H1 (cell line): ENCODE results near the gene CRISPLD2. TPM values are rescaled to one million over a fixed set of nuclear protein-coding genes. Genes with fewer than 3 reads are reported as not detected.

Source experiments
- BCL11A ChIP-seq, 2 experiments: IDR thresholded peaks; one replicate each; pipeline ENCODE4 v1.6.1; 2011; ENCODE audit warnings: low read depth in 2 of 2, low read length in 2 of 2, mild to moderate bottlenecking in 2 of 2
- JUN ChIP-seq: IDR thresholded peaks from 2 replicates; pipeline ENCODE4 v1.6.1; 2011; ENCODE audit warnings: low read depth, mild to moderate bottlenecking, improper control_type of control experiment, low read length
- JUND ChIP-seq: IDR thresholded peaks from 2 replicates; pipeline ENCODE4 v1.6.1; 2011; ENCODE audit warnings: mild to moderate bottlenecking, improper control_type of control experiment, low read length
- MAFK ChIP-seq: IDR thresholded peaks from 2 replicates; pipeline ENCODE4 v1.6.1; 2012; ENCODE audit warnings: low read depth, mild to moderate bottlenecking, improper control_type of control experiment, low read length
- POLR2AphosphoS5 ChIP-seq: IDR thresholded peaks from 2 replicates; pipeline ENCODE4 v1.6.1; 2011; ENCODE audit warnings: low read depth, low read length
- POU5F1 ChIP-seq: IDR thresholded peaks from 2 replicates; pipeline ENCODE4 v1.6.1; 2011; ENCODE audit warnings: low read depth, mild to moderate bottlenecking, low read length, moderate library complexity
- RFX5 ChIP-seq: IDR thresholded peaks from 2 replicates; pipeline ENCODE4 v1.6.1; 2011; ENCODE audit warnings: low read depth, low read length, improper control_type of control experiment, borderline replicate concordance
- SP1 ChIP-seq: IDR thresholded peaks from 2 replicates; pipeline ENCODE4 v1.6.1; 2011; ENCODE audit warnings: low read depth, low read length
- SP4 ChIP-seq: IDR thresholded peaks from 2 replicates; pipeline ENCODE4 v1.6.1; 2012; ENCODE audit warnings: low read length, inconsistent platforms
- SRF ChIP-seq: IDR thresholded peaks from 2 replicates; pipeline ENCODE4 v1.6.1; 2011; ENCODE audit warnings: mild to moderate bottlenecking, low read depth, low read length, moderate library complexity
- TAF7 ChIP-seq: optimal IDR thresholded peaks from 2 replicates; pipeline ENCODE3; 2011; ENCODE audit warnings: low read depth, mild to moderate bottlenecking, inconsistent platforms, low read length, moderate library complexity, borderline replicate concordance
- polyA plus RNA-seq, 7 experiments: library from polyadenylated mRNA; depleted of rRNA in 3 of 7; stranded (reverse) in 5 of 7; unstranded in 2 of 7; fragments of >200 nt in 5 of 7; fragments of 200-250 nt in 2 of 7; gene quantifications; 1 replicate in 5 of 7; 2 replicates in 1 of 7; 4 replicates in 1 of 7; pipeline versions ENCODE4 v1.2.1 to v1.2.3, GENCODE V29; 2011 to 2013; ENCODE audit warnings: missing spikeins in 2 of 7, mixed read lengths in 2 of 7
- total RNA-seq: library from RNA; stranded (reverse); fragmentation: NEBNext Ultra II Directional; extraction: Animal tissue kit (Norgen Biotek cat#: 25700); gene quantifications from 2 replicates; pipeline ENCODE4 v1.2.1, GENCODE V29; 2021
- TF ChIP-seq, protein P1 (sequence below): fragments of 300-600 bp; sonication (generic); IDR thresholded peaks from 2 replicates; pipeline ENCODE4 v1.7.1; 2012; ENCODE audit warnings: low read length, moderate library complexity, mild to moderate bottlenecking, inconsistent platforms; ENCODE audit not compliant: insufficient replicate concordance

CRISPLD2 gene
- total and polyA plus RNA-seq, 2 of the 8 experiments (the other 6 are each of a cell fraction or from before 2014, with no cell fraction given): 2.7 to 5.1 TPM

GRCh38 chr16:84819644-84820304, at the start of gene CRISPLD2 (continued):
- TF ChIP-seq JUND (no peak), POU5F1 (no peak), SRF (no peak), TAF7 (no peak), BCL11A (IDR thresholded peaks at IDR 0.05; ENCODE audit: low read depth in 2 of 2, low read length in 2 of 2) (no peak), POLR2AphosphoS5 (peak; percentile 53; the same call in 1 of the 2 replicates), JUN (no peak), RFX5 (no peak), SP1 (no peak), SP4 (no peak), MAFK (no peak)
- TF ChIP-seq, protein P1, sequence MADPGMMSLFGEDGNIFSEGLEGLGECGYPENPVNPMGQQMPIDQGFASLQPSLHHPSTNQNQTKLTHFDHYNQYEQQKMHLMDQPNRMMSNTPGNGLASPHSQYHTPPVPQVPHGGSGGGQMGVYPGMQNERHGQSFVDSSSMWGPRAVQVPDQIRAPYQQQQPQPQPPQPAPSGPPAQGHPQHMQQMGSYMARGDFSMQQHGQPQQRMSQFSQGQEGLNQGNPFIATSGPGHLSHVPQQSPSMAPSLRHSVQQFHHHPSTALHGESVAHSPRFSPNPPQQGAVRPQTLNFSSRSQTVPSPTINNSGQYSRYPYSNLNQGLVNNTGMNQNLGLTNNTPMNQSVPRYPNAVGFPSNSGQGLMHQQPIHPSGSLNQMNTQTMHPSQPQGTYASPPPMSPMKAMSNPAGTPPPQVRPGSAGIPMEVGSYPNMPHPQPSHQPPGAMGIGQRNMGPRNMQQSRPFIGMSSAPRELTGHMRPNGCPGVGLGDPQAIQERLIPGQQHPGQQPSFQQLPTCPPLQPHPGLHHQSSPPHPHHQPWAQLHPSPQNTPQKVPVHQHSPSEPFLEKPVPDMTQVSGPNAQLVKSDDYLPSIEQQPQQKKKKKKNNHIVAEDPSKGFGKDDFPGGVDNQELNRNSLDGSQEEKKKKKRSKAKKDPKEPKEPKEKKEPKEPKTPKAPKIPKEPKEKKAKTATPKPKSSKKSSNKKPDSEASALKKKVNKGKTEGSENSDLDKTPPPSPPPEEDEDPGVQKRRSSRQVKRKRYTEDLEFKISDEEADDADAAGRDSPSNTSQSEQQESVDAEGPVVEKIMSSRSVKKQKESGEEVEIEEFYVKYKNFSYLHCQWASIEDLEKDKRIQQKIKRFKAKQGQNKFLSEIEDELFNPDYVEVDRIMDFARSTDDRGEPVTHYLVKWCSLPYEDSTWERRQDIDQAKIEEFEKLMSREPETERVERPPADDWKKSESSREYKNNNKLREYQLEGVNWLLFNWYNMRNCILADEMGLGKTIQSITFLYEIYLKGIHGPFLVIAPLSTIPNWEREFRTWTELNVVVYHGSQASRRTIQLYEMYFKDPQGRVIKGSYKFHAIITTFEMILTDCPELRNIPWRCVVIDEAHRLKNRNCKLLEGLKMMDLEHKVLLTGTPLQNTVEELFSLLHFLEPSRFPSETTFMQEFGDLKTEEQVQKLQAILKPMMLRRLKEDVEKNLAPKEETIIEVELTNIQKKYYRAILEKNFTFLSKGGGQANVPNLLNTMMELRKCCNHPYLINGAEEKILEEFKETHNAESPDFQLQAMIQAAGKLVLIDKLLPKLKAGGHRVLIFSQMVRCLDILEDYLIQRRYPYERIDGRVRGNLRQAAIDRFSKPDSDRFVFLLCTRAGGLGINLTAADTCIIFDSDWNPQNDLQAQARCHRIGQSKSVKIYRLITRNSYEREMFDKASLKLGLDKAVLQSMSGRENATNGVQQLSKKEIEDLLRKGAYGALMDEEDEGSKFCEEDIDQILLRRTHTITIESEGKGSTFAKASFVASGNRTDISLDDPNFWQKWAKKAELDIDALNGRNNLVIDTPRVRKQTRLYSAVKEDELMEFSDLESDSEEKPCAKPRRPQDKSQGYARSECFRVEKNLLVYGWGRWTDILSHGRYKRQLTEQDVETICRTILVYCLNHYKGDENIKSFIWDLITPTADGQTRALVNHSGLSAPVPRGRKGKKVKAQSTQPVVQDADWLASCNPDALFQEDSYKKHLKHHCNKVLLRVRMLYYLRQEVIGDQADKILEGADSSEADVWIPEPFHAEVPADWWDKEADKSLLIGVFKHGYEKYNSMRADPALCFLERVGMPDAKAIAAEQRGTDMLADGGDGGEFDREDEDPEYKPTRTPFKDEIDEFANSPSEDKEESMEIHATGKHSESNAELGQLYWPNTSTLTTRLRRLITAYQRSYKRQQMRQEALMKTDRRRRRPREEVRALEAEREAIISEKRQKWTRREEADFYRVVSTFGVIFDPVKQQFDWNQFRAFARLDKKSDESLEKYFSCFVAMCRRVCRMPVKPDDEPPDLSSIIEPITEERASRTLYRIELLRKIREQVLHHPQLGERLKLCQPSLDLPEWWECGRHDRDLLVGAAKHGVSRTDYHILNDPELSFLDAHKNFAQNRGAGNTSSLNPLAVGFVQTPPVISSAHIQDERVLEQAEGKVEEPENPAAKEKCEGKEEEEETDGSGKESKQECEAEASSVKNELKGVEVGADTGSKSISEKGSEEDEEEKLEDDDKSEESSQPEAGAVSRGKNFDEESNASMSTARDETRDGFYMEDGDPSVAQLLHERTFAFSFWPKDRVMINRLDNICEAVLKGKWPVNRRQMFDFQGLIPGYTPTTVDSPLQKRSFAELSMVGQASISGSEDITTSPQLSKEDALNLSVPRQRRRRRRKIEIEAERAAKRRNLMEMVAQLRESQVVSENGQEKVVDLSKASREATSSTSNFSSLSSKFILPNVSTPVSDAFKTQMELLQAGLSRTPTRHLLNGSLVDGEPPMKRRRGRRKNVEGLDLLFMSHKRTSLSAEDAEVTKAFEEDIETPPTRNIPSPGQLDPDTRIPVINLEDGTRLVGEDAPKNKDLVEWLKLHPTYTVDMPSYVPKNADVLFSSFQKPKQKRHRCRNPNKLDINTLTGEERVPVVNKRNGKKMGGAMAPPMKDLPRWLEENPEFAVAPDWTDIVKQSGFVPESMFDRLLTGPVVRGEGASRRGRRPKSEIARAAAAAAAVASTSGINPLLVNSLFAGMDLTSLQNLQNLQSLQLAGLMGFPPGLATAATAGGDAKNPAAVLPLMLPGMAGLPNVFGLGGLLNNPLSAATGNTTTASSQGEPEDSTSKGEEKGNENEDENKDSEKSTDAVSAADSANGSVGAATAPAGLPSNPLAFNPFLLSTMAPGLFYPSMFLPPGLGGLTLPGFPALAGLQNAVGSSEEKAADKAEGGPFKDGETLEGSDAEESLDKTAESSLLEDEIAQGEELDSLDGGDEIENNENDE: no peak
